SK-N-SH (cell line): ENCODE data around the gene ZNF544.

Source experiments
- EP300 ChIP-seq, 2 experiments: IDR thresholded peaks; 2 replicates each; pipeline versions ENCODE4 v1.4.0 to v1.6.1; 2012; ENCODE audit warnings: borderline replicate concordance in 1 of 2, low read depth in 1 of 2, low read length in 1 of 2
- JUND ChIP-seq: IDR thresholded peaks from 2 replicates; pipeline ENCODE4 v1.4.0; 2012
- RCOR1 ChIP-seq: fragments of 150-350 bp; IDR thresholded peaks from 2 replicates; pipeline ENCODE4 v1.6.1; 2017; ENCODE audit warnings: antibody characterized with exemption, low read length
- RFX5 ChIP-seq: IDR thresholded peaks from 2 replicates; pipeline ENCODE4 v1.6.1; 2012; ENCODE audit warnings: mild to moderate bottlenecking, improper control_type of control experiment, low read length
- TF ChIP-seq, protein P1 (sequence below): IDR thresholded peaks from 2 replicates; pipeline ENCODE4 v1.6.1; 2012; ENCODE audit warnings: mild to moderate bottlenecking, low read depth, low read length, moderate library complexity
- TF ChIP-seq, protein P2 (sequence below): fragments of 200-600 bp; sonication (generic); IDR thresholded peaks from 2 replicates; pipeline ENCODE4 v1.6.1; 2017; ENCODE audit warnings: antibody characterized with exemption, mild to moderate bottlenecking, moderate library complexity

DNA sequence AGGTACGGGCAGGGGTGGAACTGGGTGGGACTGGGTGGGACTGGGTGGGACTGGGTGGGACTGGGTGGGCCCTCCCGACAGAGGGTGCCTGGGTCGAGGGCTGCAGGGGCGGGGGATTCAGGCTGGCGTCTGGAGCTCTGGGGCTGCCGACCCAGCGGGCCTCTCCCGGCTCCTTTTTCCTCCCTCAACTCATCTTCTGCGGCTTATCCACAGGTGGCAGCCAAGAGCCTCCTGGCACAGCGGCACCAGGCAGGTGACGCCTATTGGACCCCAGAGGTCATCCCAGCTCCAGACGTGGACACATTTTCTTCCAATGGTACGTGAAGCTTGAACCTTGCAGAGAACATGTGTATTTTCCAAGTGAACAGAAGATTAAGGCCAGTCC is 533 bp downstream of the ZNF544 start:
- TF ChIP-seq EP300 (IDR thresholded peaks at IDR 0.05; ENCODE audit: borderline replicate concordance in 1 of 2, low read depth in 1 of 2, low read length in 1 of 2) (no peak), RCOR1 (no peak), RFX5 (no peak), JUND (no peak)
- TF ChIP-seq, protein P1, sequence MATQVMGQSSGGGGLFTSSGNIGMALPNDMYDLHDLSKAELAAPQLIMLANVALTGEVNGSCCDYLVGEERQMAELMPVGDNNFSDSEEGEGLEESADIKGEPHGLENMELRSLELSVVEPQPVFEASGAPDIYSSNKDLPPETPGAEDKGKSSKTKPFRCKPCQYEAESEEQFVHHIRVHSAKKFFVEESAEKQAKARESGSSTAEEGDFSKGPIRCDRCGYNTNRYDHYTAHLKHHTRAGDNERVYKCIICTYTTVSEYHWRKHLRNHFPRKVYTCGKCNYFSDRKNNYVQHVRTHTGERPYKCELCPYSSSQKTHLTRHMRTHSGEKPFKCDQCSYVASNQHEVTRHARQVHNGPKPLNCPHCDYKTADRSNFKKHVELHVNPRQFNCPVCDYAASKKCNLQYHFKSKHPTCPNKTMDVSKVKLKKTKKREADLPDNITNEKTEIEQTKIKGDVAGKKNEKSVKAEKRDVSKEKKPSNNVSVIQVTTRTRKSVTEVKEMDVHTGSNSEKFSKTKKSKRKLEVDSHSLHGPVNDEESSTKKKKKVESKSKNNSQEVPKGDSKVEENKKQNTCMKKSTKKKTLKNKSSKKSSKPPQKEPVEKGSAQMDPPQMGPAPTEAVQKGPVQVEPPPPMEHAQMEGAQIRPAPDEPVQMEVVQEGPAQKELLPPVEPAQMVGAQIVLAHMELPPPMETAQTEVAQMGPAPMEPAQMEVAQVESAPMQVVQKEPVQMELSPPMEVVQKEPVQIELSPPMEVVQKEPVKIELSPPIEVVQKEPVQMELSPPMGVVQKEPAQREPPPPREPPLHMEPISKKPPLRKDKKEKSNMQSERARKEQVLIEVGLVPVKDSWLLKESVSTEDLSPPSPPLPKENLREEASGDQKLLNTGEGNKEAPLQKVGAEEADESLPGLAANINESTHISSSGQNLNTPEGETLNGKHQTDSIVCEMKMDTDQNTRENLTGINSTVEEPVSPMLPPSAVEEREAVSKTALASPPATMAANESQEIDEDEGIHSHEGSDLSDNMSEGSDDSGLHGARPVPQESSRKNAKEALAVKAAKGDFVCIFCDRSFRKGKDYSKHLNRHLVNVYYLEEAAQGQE = no peak
- TF ChIP-seq, protein P2, sequence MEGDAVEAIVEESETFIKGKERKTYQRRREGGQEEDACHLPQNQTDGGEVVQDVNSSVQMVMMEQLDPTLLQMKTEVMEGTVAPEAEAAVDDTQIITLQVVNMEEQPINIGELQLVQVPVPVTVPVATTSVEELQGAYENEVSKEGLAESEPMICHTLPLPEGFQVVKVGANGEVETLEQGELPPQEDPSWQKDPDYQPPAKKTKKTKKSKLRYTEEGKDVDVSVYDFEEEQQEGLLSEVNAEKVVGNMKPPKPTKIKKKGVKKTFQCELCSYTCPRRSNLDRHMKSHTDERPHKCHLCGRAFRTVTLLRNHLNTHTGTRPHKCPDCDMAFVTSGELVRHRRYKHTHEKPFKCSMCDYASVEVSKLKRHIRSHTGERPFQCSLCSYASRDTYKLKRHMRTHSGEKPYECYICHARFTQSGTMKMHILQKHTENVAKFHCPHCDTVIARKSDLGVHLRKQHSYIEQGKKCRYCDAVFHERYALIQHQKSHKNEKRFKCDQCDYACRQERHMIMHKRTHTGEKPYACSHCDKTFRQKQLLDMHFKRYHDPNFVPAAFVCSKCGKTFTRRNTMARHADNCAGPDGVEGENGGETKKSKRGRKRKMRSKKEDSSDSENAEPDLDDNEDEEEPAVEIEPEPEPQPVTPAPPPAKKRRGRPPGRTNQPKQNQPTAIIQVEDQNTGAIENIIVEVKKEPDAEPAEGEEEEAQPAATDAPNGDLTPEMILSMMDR = no peak
